Renal cortical epithelial cell (primary cell): ENCODE data around the gene PSMA6. TPM values are rescaled to one million over a fixed set of nuclear protein-coding genes. Genes with fewer than 3 reads are reported as not detected.

Source experiments
- total RNA-seq: library from RNA; depleted of rRNA; stranded (reverse); fragments of >200 nt; gene quantifications from 2 replicates; pipeline ENCODE4 v1.2.3, GENCODE V29; 2014

PSMA6 gene
- total RNA-seq, 1 donor from 2014 or later, result 160 TPM

Other genes with a start within 250 kb of the PSMA6 start
- 72.2 and 82.9 TPM in 2 replicates for gene FAM177A1, start 246.1 kb upstream of the PSMA6 start, total RNA-seq
- 23.0 and 36.5 TPM in 2 replicates for gene PPP2R3C, start 170.4 kb upstream of the PSMA6 start, total RNA-seq
- gene PRORP, start 169.8 kb upstream of the PSMA6 start, total RNA-seq, result 58.8 and 69.8 TPM in 2 replicates
- gene NFKBIA, start 112.4 kb downstream of the PSMA6 start, total RNA-seq, result 213 and 383 TPM in 2 replicates
- gene INSM2, start 241.8 kb downstream of the PSMA6 start, total RNA-seq, result 0.05 TPM in 1 of 2 replicates, not detected in the other